Measurements from ENCODE around the gene KCNH3. TPM values are rescaled to one million over a fixed set of nuclear protein-coding genes. Genes with fewer than 3 reads are reported as not detected.

KCNH3 gene
- total RNA-seq, 4 donors from 2014 or later: 0.94 to 2.2 (median 2.1) TPM; not detected in 1

- no peaks in the 10 kb centered on the region for H3K9me3 ChIP-seq
- no peak for TF ChIP-seq CTCF (IDR thresholded peaks at IDR 0.05)
- no peak for TF ChIP-seq POLR2A (IDR thresholded peaks at IDR 0.05)
- H3K4me3 ChIP-seq (replicated peaks in 1 of 3): no peak overlapping the region
- intact Hi-C loops (cut with DNase I): no loop called here
- H3K36me3 ChIP-seq: no peaks in the 10 kb centered on the region
- H3K4me1 ChIP-seq: peaks cover 0 to 10% of the 10 kb centered on the region in 2 donors
- WGBS, 2 donors: 61 to 70% methylated on average over 10 of the region's 10 CpGs
- H3K27ac ChIP-seq: no peak overlapping the region
- H3K27me3 ChIP-seq: no peaks in the 10 kb centered on the region
- DNase-seq: no peak
These were observed 42.1 kb upstream of the KCNH3 start for GRCh38 chr12:49496417-49497360.

GRCh38 chr12:49501895-49502294 is 36.9 kb upstream of the KCNH3 start:
- WGBS, 2 donors: 67 to 94% methylated on average over 1 of the region's 1 CpG
- no peak for DNase-seq

GRCh38 chr12:49502590-49502989 is 36.2 kb upstream of the KCNH3 start:
- H3K4me3 ChIP-seq (replicated peaks in 1 of 3): no peak overlapping the region
- peaks cover 4 to 5% of the 10 kb centered on the region in 2 donors for H3K4me1 ChIP-seq
- no peaks in the 10 kb centered on the region for H3K36me3 ChIP-seq
- no peak for DNase-seq
- TF ChIP-seq POLR2A (IDR thresholded peaks at IDR 0.05): no peak
- TF ChIP-seq CTCF (IDR thresholded peaks at IDR 0.05): no peak
- no peaks in the 10 kb centered on the region for H3K27me3 ChIP-seq
- no peaks in the 10 kb centered on the region for H3K9me3 ChIP-seq
- H3K27ac ChIP-seq: peak overlapping the region; percentile 47 to 80 (median 57)
- intact Hi-C loops (cut with DNase I): no loop called here
- WGBS, 2 donors: 97 to 100% methylated on average over 1 of the region's 1 CpG

More at GRCh38 chr12:49501895-49502294, 36.9 kb upstream of the KCNH3 start:
- intact Hi-C loops (cut with DNase I): no loop called here
- peak overlapping the region in 2 of 3 donors; percentile 57 to 80 for H3K27ac ChIP-seq
- H3K36me3 ChIP-seq: no peaks in the 10 kb centered on the region
- H3K27me3 ChIP-seq: no peaks in the 10 kb centered on the region
- TF ChIP-seq POLR2A (IDR thresholded peaks at IDR 0.05): no peak
- no peak for TF ChIP-seq CTCF (IDR thresholded peaks at IDR 0.05)
- H3K4me3 ChIP-seq (replicated peaks in 1 of 3): no peak overlapping the region
- H3K9me3 ChIP-seq: no peaks in the 10 kb centered on the region
- H3K4me1 ChIP-seq: peaks cover 5% of the 10 kb centered on the region in 2 donors

GRCh38 chr12:49503674-49504180 is 35.1 kb upstream of the KCNH3 start:
- WGBS, 2 donors: 29% methylated on average over 5 of the region's 5 CpGs

More at GRCh38 chr12:49503674-49504180, 35.1 kb upstream of the KCNH3 start:
- Histone ChIP-seq H3K27me3 (no peaks in the 10 kb centered on the region), H3K9me3 (no peaks in the 10 kb centered on the region), H3K4me1 (peaks cover 4 to 5% of the 10 kb centered on the region in 2 donors), H3K4me3 (replicated peaks in 1 of 3) (no peak overlapping the region), H3K36me3 (no peaks in the 10 kb centered on the region), H3K27ac (peak overlapping the region; percentile 47 to 80 (median 57))
- TF ChIP-seq POLR2A (IDR thresholded peaks at IDR 0.05) (no peak), CTCF (IDR thresholded peaks at IDR 0.05) (peak in 1 of 6 experiments; percentile 9)
- intact Hi-C loops (cut with DNase I): no loop called here
- DNase-seq: peak; percentile 80 to 87

Measured in thyroid gland (tissue), 4 donors.